ENCODE data around the gene IQGAP2. TPM values are rescaled to one million over a fixed set of nuclear protein-coding genes. Genes with fewer than 3 reads are reported as not detected.

Gene IQGAP2
- total and polyA plus RNA-seq, 2 of the 8 experiments (the other 6 are each of a cell fraction or from before 2014, with no cell fraction given) = 19.7 to 66.0 TPM

DNA sequence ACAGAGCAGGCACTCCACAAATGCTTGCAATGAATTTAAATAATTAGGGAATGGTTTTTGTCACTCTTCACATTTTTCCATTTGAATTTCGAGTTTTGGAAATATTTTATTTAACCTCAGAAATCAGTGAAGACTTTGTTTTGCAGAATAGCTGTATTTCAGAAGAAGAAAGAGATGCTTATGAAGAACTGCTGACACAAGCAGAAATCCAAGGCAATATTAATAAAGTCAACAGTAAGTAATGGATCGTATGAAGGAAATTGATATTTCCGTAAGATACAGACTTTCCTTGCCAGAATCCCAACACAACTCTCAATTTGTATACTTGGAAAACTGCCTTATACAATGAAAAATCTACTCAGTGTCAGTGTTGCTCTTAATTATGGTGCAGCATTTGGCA lies 189.6 kb downstream of the IQGAP2 start:
- 57% methylated on average over 3 of the region's 3 CpGs; no CpG with 5 or more reads in 1 of the 2 experiments for WGBS, 2 experiments (ENCODE audit: extremely low coverage in 1 of 2, insufficient coverage in 1 of 2, insufficient read length in 1 of 2, insufficient replicate concordance in 2 of 2, low coverage in 1 of 2, low lambda C conversion rate in 2 of 2, missing lambda C conversion rate in 1 of 2)

More for the DNA sequence above, 189.6 kb downstream of the IQGAP2 start:
- H2BK12ac ChIP-seq (ENCODE audit: low read depth, low read length) = no peak overlapping the region
- H2AK5ac ChIP-seq (ENCODE audit: low read depth, low read length) = no peak overlapping the region
- ChIA-PET POLR2A (ENCODE audit: partially characterized antibody) (no interaction called here), CTCF (ENCODE audit: partially characterized antibody) (no interaction called here)
- no peak overlapping the region for H3K4me3 ChIP-seq (ENCODE audit: extremely low read depth in 1 of 4, insufficient read depth in 2 of 4, low read depth in 3 of 4, low read length in 4 of 4)
- no peaks in the 10 kb centered on the region for H3K79me1 ChIP-seq (ENCODE audit: low read depth, low read length)
- no peak overlapping the region for H3K18ac ChIP-seq (ENCODE audit: extremely low read depth, low read length)
- no peak overlapping the region for H2BK20ac ChIP-seq (ENCODE audit: low read length)
- H2BK5ac ChIP-seq (ENCODE audit: low read depth, low read length) = no peak overlapping the region
- FAIRE-seq (no peak), DNase-seq (ENCODE audit: low read depth in 1 of 2, low spot score in 2 of 2) (no peak)
- no peaks in the 10 kb centered on the region for H4K20me1 ChIP-seq (replicated peaks in 1 of 2; ENCODE audit: control insufficient read depth in 1 of 2, insufficient read depth in 2 of 2, low read length in 2 of 2)
- no peak overlapping the region for H3K23ac ChIP-seq (ENCODE audit: insufficient read length)
- H3K4me2 ChIP-seq (ENCODE audit: insufficient read depth in 1 of 2, low read depth in 2 of 2, low read length in 2 of 2) = no peak overlapping the region
- no peak overlapping the region for H3K4ac ChIP-seq (replicated peaks; ENCODE audit: insufficient read length, low read depth, low read length)
- no peak overlapping the region for H4K8ac ChIP-seq (ENCODE audit: extremely low read depth, insufficient read depth, low read length)
- TF ChIP-seq KDM1A (IDR thresholded peaks at IDR 0.05; ENCODE audit: borderline replicate concordance, low read length) (no peak), MAFK (IDR thresholded peaks at IDR 0.05; ENCODE audit: low read depth, low read length) (peak; percentile 75; the same call in 1 of the 2 replicates)
- H3K14ac ChIP-seq (ENCODE audit: insufficient read length) = no peak overlapping the region
- H2AFZ ChIP-seq (ENCODE audit: low read length) = no peak overlapping the region
- H3K23me2 ChIP-seq (ENCODE audit: low read depth, low read length) = no peaks in the 10 kb centered on the region
- no peak overlapping the region for H3K56ac ChIP-seq (replicated peaks; ENCODE audit: insufficient read length, low read depth, low read length)
- no peaks in the 10 kb centered on the region for H3K9me3 ChIP-seq (ENCODE audit: insufficient read depth in 2 of 2, low read depth in 1 of 2, low read length in 1 of 2)
- H3K27ac ChIP-seq (ENCODE audit: low read depth, low read length) = no peak overlapping the region
- no peak overlapping the region for H4K5ac ChIP-seq (ENCODE audit: insufficient read length, low read depth, low read length)
- H3K27me3 ChIP-seq (replicated peaks in 1 of 4; ENCODE audit: control insufficient read depth in 3 of 4, extremely low read depth in 1 of 4, insufficient read depth in 3 of 4, low read length in 3 of 4) = no peaks in the 10 kb centered on the region
- no peaks in the 10 kb centered on the region for H3K4me1 ChIP-seq (replicated peaks in 1 of 4; ENCODE audit: control insufficient read depth in 3 of 4, insufficient read depth in 4 of 4, low read length in 3 of 4)
- peaks cover 0 to 4% (median 3%) of the 10 kb centered on the region in 4 experiments; a peak in 2 of 8 replicates for H3K36me3 ChIP-seq (ENCODE audit: control insufficient read depth in 2 of 4, insufficient read depth in 4 of 4, low read length in 3 of 4)
- no peak overlapping the region for H2BK15ac ChIP-seq (ENCODE audit: low read length)
- H3K9ac ChIP-seq (replicated peaks in 1 of 4; ENCODE audit: extremely low read depth in 1 of 4, low read depth in 3 of 4, low read length in 3 of 4) = no peak overlapping the region
- no peaks in the 10 kb centered on the region for H3K79me2 ChIP-seq (ENCODE audit: control insufficient read depth in 1 of 2, insufficient read depth in 2 of 2, low read length in 2 of 2)
- H2BK120ac ChIP-seq (replicated peaks; ENCODE audit: low read depth, low read length) = no peak overlapping the region
- H4K91ac ChIP-seq (replicated peaks; ENCODE audit: insufficient read length, low read length) = no peak overlapping the region

Data from H1 (cell line).